Lower leg skin (tissue), 3 donors: ENCODE results near the gene KRT80.

Experiments used
- CTCF ChIP-seq, 3 donors: fragments of 450-650 bp; IDR thresholded peaks; one replicate each; pipeline ENCODE4 v1.5.1; 2016; ENCODE audit warnings: antibody characterized with exemption in 3 of 3, mild to moderate bottlenecking in 3 of 3, moderate library complexity in 2 of 3
- POLR2A ChIP-seq, 2 donors: fragments of 450-650 bp; IDR thresholded peaks; one replicate each; pipeline ENCODE4 v1.6.1; 2016 to 2017; ENCODE audit warnings: antibody characterized with exemption in 2 of 2, mild to moderate bottlenecking in 1 of 2, moderate library complexity in 1 of 2

- TF ChIP-seq CTCF (IDR thresholded peaks at IDR 0.05): no peak
- no peak for TF ChIP-seq POLR2A (IDR thresholded peaks at IDR 0.05)
Observed at GRCh38 chr12:52146089-52146821, 45.6 kb downstream of the KRT80 start.
